Left hindlimb (tissue), 1 donor: ENCODE results near the gene RET.
"Not testable (repeated sequence)": the region's sequence is repeated elsewhere in the genome, so short reads cannot be mapped to it uniquely, and the experiment has no call there.

Source experiments
- DNase-seq: peaks from one replicate; pipeline ENCODE4 v3.0.0-alpha.2; 2018

Gene RET

GRCh38 chr10:43078175-43078985, 1.5 kb downstream of the RET start:
- DNase-seq = no peak

- DNase-seq = no peak
Observed at GRCh38 chr10:43078986-43079273, 2.1 kb downstream of the RET start.

GRCh38 chr10:43079856-43080255, 3.0 kb downstream of the RET start:
- DNase-seq = no peak

- no peak for DNase-seq
Observed at GRCh38 chr10:43082087-43082486, 5.2 kb downstream of the RET start.

GRCh38 chr10:43082746-43083145, 5.9 kb downstream of the RET start:
- DNase-seq = no peak

- DNase-seq = no peak
Observed at GRCh38 chr10:43083764-43084163, 6.9 kb downstream of the RET start.

- DNase-seq = no peak
Observed at GRCh38 chr10:43084812-43085211, 7.9 kb downstream of the RET start.

- no peak for DNase-seq
Observed at GRCh38 chr10:43086321-43086942, 9.6 kb downstream of the RET start.

- no peak for DNase-seq
Observed at GRCh38 chr10:43089519-43089918, 12.7 kb downstream of the RET start.

GRCh38 chr10:43090188-43090587, 13.3 kb downstream of the RET start:
- DNase-seq = no peak

GRCh38 chr10:43090664-43091063, 13.8 kb downstream of the RET start:
- DNase-seq = no peak

GRCh38 chr10:43091846-43092245, 15.0 kb downstream of the RET start:
- DNase-seq = no peak

- no peak for DNase-seq
Observed at GRCh38 chr10:43093423-43094076, 16.7 kb downstream of the RET start.

- DNase-seq = no peak
Observed at GRCh38 chr10:43094085-43094484, 17.2 kb downstream of the RET start.

GRCh38 chr10:43099339-43099738, 22.5 kb downstream of the RET start:
- not testable (repeated sequence) for DNase-seq

GRCh38 chr10:43099928-43100327, 23.1 kb downstream of the RET start:
- no peak for DNase-seq

GRCh38 chr10:43100366-43100765, 23.5 kb downstream of the RET start:
- DNase-seq = no peak

- DNase-seq = no peak
Observed at GRCh38 chr10:43102063-43102828, 25.4 kb downstream of the RET start.

GRCh38 chr10:43105102-43105955, 28.5 kb downstream of the RET start:
- peak; percentile 85 for DNase-seq

- no peak for DNase-seq
Observed at GRCh38 chr10:43105956-43106229, 29.0 kb downstream of the RET start.

GRCh38 chr10:43106256-43107091, 29.6 kb downstream of the RET start:
- DNase-seq = no peak

- DNase-seq = no peak
Observed at GRCh38 chr10:43108951-43109350, 32.1 kb downstream of the RET start.
